Measurements from ENCODE around the gene HRH1. TPM values are rescaled to one million over a fixed set of nuclear protein-coding genes. Genes with fewer than 3 reads are reported as not detected.

HRH1 gene
- total RNA-seq, 2 donors from 2014 or later: 4.6 TPM

- Mint-ChIP-seq H3K27ac (no peak overlapping the region), H3K36me3 (ENCODE audit: insufficient read depth in 2 of 2) (no peaks in the 10 kb centered on the region), H3K4me3 (no peak overlapping the region), H3K27me3 (ENCODE audit: low read depth) (peaks cover 27% of the 10 kb centered on the region), H3K4me1 (ENCODE audit: low read depth) (peaks cover 12% of the 10 kb centered on the region), H3K9me3 (no peaks in the 10 kb centered on the region)
- no peak for DNase-seq
- no peak for ATAC-seq (replicated peaks in 1 of 2)
Measured at GRCh38 chr3:11230125-11230524, 75.8 kb downstream of the HRH1 start.

- H3K9me3 Mint-ChIP-seq: no peaks in the 10 kb centered on the region
- ATAC-seq (replicated peaks in 1 of 2): no peak
- no peak for DNase-seq
- H3K4me3 Mint-ChIP-seq: no peak overlapping the region
- peaks cover 6% of the 10 kb centered on the region for H3K4me1 Mint-ChIP-seq (ENCODE audit: low read depth)
- H3K27ac Mint-ChIP-seq: no peak overlapping the region
- H3K36me3 Mint-ChIP-seq (ENCODE audit: insufficient read depth in 2 of 2): no peaks in the 10 kb centered on the region
- H3K27me3 Mint-ChIP-seq (ENCODE audit: low read depth): peaks cover 32% of the 10 kb centered on the region
Measured at GRCh38 chr3:11230832-11231231, 76.5 kb downstream of the HRH1 start.

DNA sequence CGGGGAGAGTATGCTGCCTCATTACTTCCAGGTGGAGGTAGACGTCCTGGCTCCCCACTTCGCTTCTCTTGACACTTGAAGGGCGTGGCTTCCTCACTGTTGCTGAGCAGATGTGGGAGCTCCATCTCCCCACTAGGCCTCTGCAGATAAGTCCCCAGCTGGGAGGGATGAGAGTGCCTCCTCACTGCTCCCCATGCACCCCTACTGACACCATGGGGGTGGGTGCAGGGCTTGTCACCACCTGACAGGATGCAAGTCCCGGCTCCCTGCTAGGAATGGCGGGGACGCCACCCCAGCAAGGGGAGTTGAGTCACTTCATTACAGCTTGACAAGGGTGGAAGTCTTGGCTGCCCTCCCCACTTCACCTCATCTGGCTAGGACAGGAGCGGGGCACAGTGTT lies 81.1 kb downstream of the HRH1 start:
- H3K27me3 Mint-ChIP-seq (ENCODE audit: low read depth): peaks cover 32% of the 10 kb centered on the region
- DNase-seq: no peak
- H3K27ac Mint-ChIP-seq: no peak overlapping the region
- H3K4me1 Mint-ChIP-seq (ENCODE audit: low read depth): peaks cover 43% of the 10 kb centered on the region
- H3K4me3 Mint-ChIP-seq: no peak overlapping the region
- ATAC-seq (replicated peaks in 1 of 2): no peak
- H3K36me3 Mint-ChIP-seq (ENCODE audit: insufficient read depth in 2 of 2): peaks cover 5 to 6% of the 10 kb centered on the region in 2 donors
- peaks cover under 1 to 2% of the 10 kb centered on the region in 2 donors for H3K9me3 Mint-ChIP-seq

- H3K9me3 Mint-ChIP-seq: peaks cover 4 to 6% of the 10 kb centered on the region in 2 donors
- no peak for ATAC-seq (replicated peaks in 1 of 2)
- peak overlapping the region; percentile 72 for H3K27ac Mint-ChIP-seq
Measured at GRCh38 chr3:11236588-11237461, 82.5 kb downstream of the HRH1 start.

GRCh38 chr3:11238060-11238459 lies 83.8 kb downstream of the HRH1 start:
- Mint-ChIP-seq H3K4me3 (peak overlapping the region; percentile 72 to 74), H3K27ac (peak overlapping the region; percentile 99)
- peak; percentile 31 to 56 for DNase-seq

More at GRCh38 chr3:11236588-11237461, 82.5 kb downstream of the HRH1 start:
- H3K27me3 Mint-ChIP-seq (ENCODE audit: low read depth): peaks cover 32% of the 10 kb centered on the region
- DNase-seq: peak; percentile 85
- H3K4me1 Mint-ChIP-seq (ENCODE audit: low read depth): peaks cover 49% of the 10 kb centered on the region
- H3K36me3 Mint-ChIP-seq (ENCODE audit: insufficient read depth in 2 of 2): peaks cover 8 to 10% of the 10 kb centered on the region in 2 donors
- no peak overlapping the region for H3K4me3 Mint-ChIP-seq

GRCh38 chr3:11238880-11239279 lies 84.6 kb downstream of the HRH1 start:
- DNase-seq: peak; percentile 15 to 34
- Mint-ChIP-seq H3K27ac (peak overlapping the region; percentile 99), H3K4me1 (ENCODE audit: low read depth) (peaks cover 49% of the 10 kb centered on the region), H3K27me3 (ENCODE audit: low read depth) (peaks cover 13% of the 10 kb centered on the region), H3K9me3 (peaks cover 4 to 6% of the 10 kb centered on the region in 2 donors), H3K4me3 (peak overlapping the region; percentile 72 to 74), H3K36me3 (ENCODE audit: insufficient read depth in 2 of 2) (peaks cover 8 to 10% of the 10 kb centered on the region in 2 donors)
- ATAC-seq (replicated peaks in 1 of 2): peak; percentile 71 to 73

More at GRCh38 chr3:11238060-11238459, 83.8 kb downstream of the HRH1 start:
- ATAC-seq (replicated peaks in 1 of 2): peak; percentile 64 to 70
- Mint-ChIP-seq H3K27me3 (ENCODE audit: low read depth) (peaks cover 21% of the 10 kb centered on the region), H3K9me3 (peaks cover 4 to 6% of the 10 kb centered on the region in 2 donors), H3K4me1 (ENCODE audit: low read depth) (peaks cover 49% of the 10 kb centered on the region), H3K36me3 (ENCODE audit: insufficient read depth in 2 of 2) (peaks cover 8 to 10% of the 10 kb centered on the region in 2 donors)

DNA sequence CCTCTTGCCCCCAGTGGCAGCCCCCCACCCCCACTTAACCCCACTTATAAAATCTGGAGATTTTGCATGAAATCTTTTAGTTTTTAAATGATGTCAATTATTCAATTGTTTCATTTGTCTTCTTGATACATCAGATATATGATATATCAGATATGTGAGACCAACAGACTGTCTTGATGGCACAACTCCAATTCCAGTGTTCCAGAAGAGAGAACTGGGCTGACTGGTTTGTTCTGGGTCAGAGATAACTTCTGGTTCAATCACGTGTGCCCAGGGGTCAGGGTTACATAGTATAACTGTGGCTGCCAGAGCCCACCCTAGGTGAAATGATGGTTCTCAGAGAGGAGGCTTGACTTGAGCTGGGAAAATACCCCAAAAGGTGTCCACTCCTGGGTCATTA lies 85.5 kb downstream of the HRH1 start:
- Mint-ChIP-seq H3K27ac (peak overlapping the region; percentile 99), H3K36me3 (ENCODE audit: insufficient read depth in 2 of 2) (peaks cover 8 to 10% of the 10 kb centered on the region in 2 donors), H3K4me1 (ENCODE audit: low read depth) (peaks cover 49% of the 10 kb centered on the region), H3K27me3 (ENCODE audit: low read depth) (peaks cover 7% of the 10 kb centered on the region), H3K9me3 (peaks cover 4 to 6% of the 10 kb centered on the region in 2 donors), H3K4me3 (peak overlapping the region in 1 of 2 donors; percentile 19)
- no peak for DNase-seq
- ATAC-seq (replicated peaks in 1 of 2): no peak

DNA sequence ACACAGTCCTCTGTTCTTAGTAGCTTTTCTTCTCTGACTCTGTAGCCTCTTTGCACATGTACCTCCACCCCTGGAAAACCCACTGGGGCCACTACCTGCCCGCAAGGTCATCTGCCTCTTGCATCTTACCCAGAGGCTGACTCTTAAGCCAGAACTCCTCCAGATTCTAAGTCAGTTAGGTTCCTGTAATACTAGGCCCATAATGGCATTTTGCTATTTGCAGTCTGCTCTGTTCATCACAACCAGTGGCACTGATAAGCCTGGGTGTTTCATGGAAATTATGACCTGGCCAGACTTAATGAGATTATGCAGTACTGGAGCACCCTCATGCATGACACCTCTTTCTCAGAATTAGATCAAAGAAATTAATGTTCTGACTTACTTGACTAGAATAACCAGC lies 86.2 kb downstream of the HRH1 start:
- peaks cover 49% of the 10 kb centered on the region for H3K4me1 Mint-ChIP-seq (ENCODE audit: low read depth)
- H3K9me3 Mint-ChIP-seq: peaks cover 4 to 6% of the 10 kb centered on the region in 2 donors
- H3K27me3 Mint-ChIP-seq (ENCODE audit: low read depth): peaks cover 1% of the 10 kb centered on the region
- H3K36me3 Mint-ChIP-seq (ENCODE audit: insufficient read depth in 2 of 2): peaks cover 8 to 10% of the 10 kb centered on the region in 2 donors
- H3K4me3 Mint-ChIP-seq: peak overlapping the region; percentile 51 to 79
- DNase-seq (peak; percentile 33 to 55), ATAC-seq (replicated peaks in 1 of 2) (peak; percentile 61)
- H3K27ac Mint-ChIP-seq: peak overlapping the region; percentile 80

- peaks cover 18% of the 10 kb centered on the region for H3K4me1 Mint-ChIP-seq (ENCODE audit: low read depth)
- no peaks in the 10 kb centered on the region for H3K27me3 Mint-ChIP-seq (ENCODE audit: low read depth)
- no peak for ATAC-seq (replicated peaks in 1 of 2)
- no peak for DNase-seq
- peaks cover 4 to 5% of the 10 kb centered on the region in 2 donors for H3K9me3 Mint-ChIP-seq
- H3K36me3 Mint-ChIP-seq (ENCODE audit: insufficient read depth in 2 of 2): peaks cover 4 to 5% of the 10 kb centered on the region in 2 donors
- no peak overlapping the region for H3K27ac Mint-ChIP-seq
- no peak overlapping the region for H3K4me3 Mint-ChIP-seq
Measured at GRCh38 chr3:11244121-11244677, 89.9 kb downstream of the HRH1 start.

DNA sequence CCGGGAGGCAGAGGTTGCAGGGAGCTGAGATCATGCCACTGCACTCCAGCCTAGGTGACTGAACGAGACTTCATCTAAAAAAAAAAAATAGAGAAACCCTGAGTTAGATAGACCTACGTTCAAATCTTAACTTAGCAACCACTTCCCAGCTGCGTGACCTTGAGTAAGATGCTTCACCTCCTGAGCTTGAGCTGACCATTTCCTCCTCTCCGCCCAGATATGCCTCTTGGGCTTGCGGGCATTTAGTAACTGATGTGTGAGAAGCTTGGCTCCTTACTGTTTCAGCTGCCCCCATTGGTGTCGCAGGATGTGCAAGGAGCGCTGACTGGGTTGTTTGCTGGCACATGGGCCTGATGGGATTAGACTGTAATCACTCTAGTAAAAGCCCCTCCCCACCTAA lies 91.0 kb downstream of the HRH1 start:
- peaks cover 8% of the 10 kb centered on the region for H3K4me1 Mint-ChIP-seq (ENCODE audit: low read depth)
- H3K27me3 Mint-ChIP-seq (ENCODE audit: low read depth): no peaks in the 10 kb centered on the region
- H3K36me3 Mint-ChIP-seq (ENCODE audit: insufficient read depth in 2 of 2): peaks cover 5 to 7% of the 10 kb centered on the region in 2 donors
- no peak overlapping the region for H3K4me3 Mint-ChIP-seq
- ATAC-seq (replicated peaks in 1 of 2) (peak in 1 of 2 donors; percentile 16), DNase-seq (no peak)
- peaks cover 5% of the 10 kb centered on the region in 2 donors for H3K9me3 Mint-ChIP-seq
- H3K27ac Mint-ChIP-seq: no peak overlapping the region

DNA sequence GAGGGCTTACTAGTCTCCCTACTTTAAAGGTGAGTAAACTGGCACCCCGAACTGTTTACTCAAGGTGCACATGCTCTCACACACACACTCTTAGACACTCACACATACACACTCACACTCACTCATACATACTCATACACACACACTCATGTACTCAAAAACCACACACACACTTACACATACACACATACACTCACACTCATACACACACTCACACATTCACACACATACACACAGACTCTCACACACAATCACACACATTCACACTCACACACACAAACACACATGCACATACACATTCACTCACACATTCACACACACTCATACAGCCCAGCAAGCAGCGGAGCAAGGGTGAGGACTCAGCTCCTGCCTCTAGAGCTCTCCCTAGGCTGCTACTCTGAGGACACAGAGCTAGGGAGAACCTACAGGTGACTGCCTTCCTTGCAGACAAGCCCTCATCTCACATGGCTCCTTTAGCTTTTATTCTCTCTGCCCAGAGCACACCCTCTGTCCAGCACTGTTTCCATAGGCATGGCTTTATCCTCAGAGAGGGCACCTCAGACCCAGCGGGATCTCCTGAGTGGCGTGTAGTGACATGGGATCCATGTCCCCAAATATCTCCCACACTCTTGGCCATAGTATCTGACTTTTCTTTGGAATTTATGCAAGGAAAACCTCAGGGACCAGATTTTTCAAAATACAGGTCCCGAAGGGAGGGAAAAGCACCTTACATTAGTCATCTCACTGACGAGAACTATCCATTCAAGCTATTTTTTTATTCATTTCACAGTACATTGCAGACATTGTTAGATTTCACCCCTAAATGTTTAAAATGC lies 91.8 kb downstream of the HRH1 start:
- Mint-ChIP-seq H3K36me3 (ENCODE audit: insufficient read depth in 2 of 2) (peaks cover 0 to 5% of the 10 kb centered on the region in 2 donors), H3K9me3 (peaks cover 0 to 2% of the 10 kb centered on the region in 2 donors), H3K27me3 (ENCODE audit: low read depth) (no peaks in the 10 kb centered on the region), H3K27ac (no peak overlapping the region), H3K4me1 (ENCODE audit: low read depth) (peaks cover 9% of the 10 kb centered on the region), H3K4me3 (no peak overlapping the region)
- ATAC-seq (replicated peaks in 1 of 2) (peak; percentile 32 to 35), DNase-seq (no peak)

DNA sequence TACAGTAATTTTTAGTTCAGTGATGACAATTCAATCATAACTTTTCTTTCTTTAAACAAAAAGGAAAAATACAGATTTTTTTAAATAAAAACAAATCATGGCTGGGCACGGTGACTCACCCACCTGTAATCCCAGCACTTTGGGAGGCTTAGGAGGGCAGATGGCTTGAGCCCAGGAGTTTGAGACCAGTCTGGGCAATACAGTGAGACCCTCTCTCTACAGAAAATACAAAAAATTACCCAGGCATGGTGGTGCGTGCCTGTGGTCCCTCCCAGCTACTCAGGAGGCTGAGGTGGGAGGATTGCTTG lies 92.3 kb downstream of the HRH1 start:
- H3K36me3 Mint-ChIP-seq (ENCODE audit: insufficient read depth in 2 of 2): peaks cover 0 to 5% of the 10 kb centered on the region in 2 donors
- DNase-seq: no peak
- no peak overlapping the region for H3K4me3 Mint-ChIP-seq
- H3K9me3 Mint-ChIP-seq: peaks cover 0 to 2% of the 10 kb centered on the region in 2 donors
- H3K27me3 Mint-ChIP-seq (ENCODE audit: low read depth): no peaks in the 10 kb centered on the region
- ATAC-seq (replicated peaks in 1 of 2): no peak
- H3K27ac Mint-ChIP-seq: no peak overlapping the region
- H3K4me1 Mint-ChIP-seq (ENCODE audit: low read depth): peaks cover 14% of the 10 kb centered on the region

- no peak overlapping the region for H3K27ac Mint-ChIP-seq
- no peak for ATAC-seq (replicated peaks in 1 of 2)
Measured at GRCh38 chr3:11247362-11247761, 93.1 kb downstream of the HRH1 start.

More at GRCh38 chr3:11247362-11247761, 93.1 kb downstream of the HRH1 start:
- no peak for DNase-seq
- Mint-ChIP-seq H3K4me3 (no peak overlapping the region), H3K36me3 (ENCODE audit: insufficient read depth in 2 of 2) (peaks cover 0 to 5% of the 10 kb centered on the region in 2 donors), H3K4me1 (ENCODE audit: low read depth) (peaks cover 21% of the 10 kb centered on the region), H3K9me3 (peaks cover 0 to 2% of the 10 kb centered on the region in 2 donors), H3K27me3 (ENCODE audit: low read depth) (no peaks in the 10 kb centered on the region)

Data from activated T-cell treated with anti-CD3 and anti-CD28 coated beads, Interleukin-2, amount 50 U/mL, for 72 hours (primary cell).